Natural killer cell (primary cell): ENCODE results near the gene APOL1. TPM values are rescaled to one million over a fixed set of nuclear protein-coding genes. Genes with fewer than 3 reads are reported as not detected.
A peak's percentile ranks its signal among the peaks of the same experiment; 100 is the strongest.

ENCODE experiments used
- ATAC-seq, 3 donors: fragments of 150-1000 bp in 2 of 3; fragments of 200-7000 bp in 1 of 3; cut with Tn5 transposase; 1 replicate in 1 of 3; 2 replicates in 2 of 3; pipeline ENCODE4 v1.10.0; 2021; ENCODE audit warnings: mild to moderate bottlenecking in 2 of 3, moderate library complexity in 2 of 3
- DNase-seq, 2 donors: peaks; one replicate each; pipeline versions ENCODE4 v3.0.0 to v3.0.0-alpha.2; 2013 to 2021; ENCODE audit warnings: mixed read lengths in 1 of 2
- H3K27ac ChIP-seq: one replicate; pipeline ENCODE4 v1.5.1; 2013; ENCODE audit warnings: mild to moderate bottlenecking, low read length
- H3K27me3 ChIP-seq: one replicate; pipeline ENCODE4 v1.6.1; 2013; ENCODE audit warnings: low read length; ENCODE audit not compliant: control insufficient read depth, insufficient read depth
- H3K36me3 ChIP-seq: one replicate; pipeline ENCODE4 v1.6.1; 2013; ENCODE audit warnings: low read length; ENCODE audit not compliant: control insufficient read depth, insufficient read depth
- H3K4me1 ChIP-seq: one replicate; pipeline ENCODE4 v1.6.1; 2013; ENCODE audit warnings: low read length; ENCODE audit not compliant: control insufficient read depth, insufficient read depth
- H3K4me3 ChIP-seq: one replicate; pipeline ENCODE4 v1.5.1; 2013; ENCODE audit warnings: low read length
- H3K9me3 ChIP-seq: one replicate; pipeline ENCODE4 v1.6.1; 2013; ENCODE audit warnings: low read length; ENCODE audit not compliant: control insufficient read depth, insufficient read depth
- H3K27ac Mint-ChIP-seq, 2 donors: one replicate each; pipeline ENCODE4 v1.8.0; 2022; ENCODE audit warnings: mild to moderate bottlenecking in 2 of 2, mixed read lengths in 2 of 2, moderate library complexity in 1 of 2
- H3K27me3 Mint-ChIP-seq, 2 donors: one replicate each; pipeline ENCODE4 v1.8.0; 2022; ENCODE audit warnings: low read depth in 2 of 2, mixed read lengths in 2 of 2
- H3K36me3 Mint-ChIP-seq: one replicate; pipeline ENCODE4 v1.8.0; 2022; ENCODE audit warnings: mixed read lengths
- H3K4me1 Mint-ChIP-seq, 2 donors: one replicate each; pipeline ENCODE4 v1.8.0; 2022; ENCODE audit warnings: mixed read lengths in 2 of 2
- H3K4me3 Mint-ChIP-seq: one replicate; pipeline ENCODE4 v1.8.0; 2022; ENCODE audit warnings: mild to moderate bottlenecking, moderate library complexity, mixed read lengths
- H3K9me3 Mint-ChIP-seq, 2 donors: one replicate each; pipeline ENCODE4 v1.8.0; 2022; ENCODE audit warnings: mixed read lengths in 2 of 2
- CTCF ChIP-seq: fragments of 200-600 bp; IDR thresholded peaks from one replicate; pipeline ENCODE4 v1.8.0; 2022; ENCODE audit warnings: antibody characterized with exemption
- WGBS: methylation state at CpG from one replicate; pipeline ENCODE4 v1.1.7; 2013; ENCODE audit warnings: missing lambda C conversion rate; ENCODE audit not compliant: insufficient coverage; 5-methylcytosine and 5-hydroxymethylcytosine counted together
- intact Hi-C: fragments of 100-400 bp; cut with micrococcal nuclease; formaldehyde crosslinking; loops from one replicate; pipeline ENCODE4 v1.14.2; 2022
- total RNA-seq, 4 donors: library from RNA; stranded (reverse); fragments of 120-200 nt in 1 of 4; gene quantifications; one replicate each; pipeline versions ENCODE4 v1.2.3 to v1.2.4, GENCODE V29; 2013 to 2022

APOL1 gene
- total RNA-seq, 3 donors from 2014 or later (not counting 1 experiment from before 2014, with no cell fraction given), result 39.5 to 51.2 (median 49.6) TPM

DNA sequence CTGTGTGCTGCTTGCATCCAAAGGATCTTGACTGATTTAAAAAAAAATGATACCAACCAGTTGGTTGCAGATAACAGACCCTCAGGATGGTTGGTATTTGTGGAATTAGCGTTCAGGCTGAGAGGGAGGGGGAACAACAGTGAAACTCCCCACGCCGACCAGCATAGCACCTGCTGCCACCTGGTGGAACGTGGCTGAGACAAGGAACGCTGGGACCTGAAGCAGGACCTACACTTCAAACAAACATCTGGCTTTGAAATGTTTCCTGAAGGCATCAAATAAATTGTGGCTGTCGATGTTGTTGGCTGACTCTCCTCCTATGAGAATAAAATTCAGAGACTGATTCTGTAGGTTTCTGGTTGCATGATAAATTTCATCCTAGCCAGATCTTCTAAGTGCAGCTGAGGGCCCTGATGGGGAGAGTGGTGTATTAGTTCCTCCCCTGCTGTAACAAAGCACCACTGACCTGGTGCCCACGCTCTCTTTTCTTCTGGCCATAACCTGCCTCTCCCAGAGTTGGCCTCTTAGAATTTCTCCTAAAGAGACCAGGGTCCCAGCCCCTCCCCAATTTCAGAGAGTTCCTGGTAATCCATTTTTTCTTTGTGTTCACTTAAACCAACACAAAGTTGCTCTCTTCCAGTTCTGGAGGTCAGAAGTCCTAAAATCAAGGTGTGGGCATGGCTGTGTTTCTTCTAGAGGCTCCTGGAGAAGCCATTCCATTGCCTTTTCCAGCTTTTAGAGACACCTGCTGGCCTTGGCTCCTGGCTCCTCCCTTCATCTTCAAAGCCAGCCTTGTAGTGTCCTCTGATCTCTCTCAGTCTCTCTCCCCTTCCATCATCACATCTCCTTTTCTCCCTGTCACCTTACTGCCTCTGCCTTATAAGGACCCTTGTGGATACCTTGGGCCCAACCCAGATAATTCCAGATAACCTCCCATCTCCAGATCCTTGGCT is 30.9 kb upstream of the APOL1 start:
- H3K4me1 Mint-ChIP-seq, result peaks cover 5 to 6% of the 10 kb centered on the region in 2 donors
- TF ChIP-seq CTCF, result peak; percentile 56
- WGBS, result 12% methylated on average over 7 of the region's 7 CpGs
- ATAC-seq, result peak; percentile 75 to 95 (median 83)
- H3K27me3 Mint-ChIP-seq, result peaks cover 2 to 24% of the 10 kb centered on the region in 2 donors
- Histone ChIP-seq H3K4me3 (no peak overlapping the region), H3K36me3 (peaks cover 3% of the 10 kb centered on the region), H3K4me1 (no peaks in the 10 kb centered on the region), H3K9me3 (no peaks in the 10 kb centered on the region), H3K27ac (no peak overlapping the region), H3K27me3 (no peaks in the 10 kb centered on the region)
- DNase-seq, result peak in 1 of 2 donors; percentile 74
- H3K36me3 Mint-ChIP-seq, result no peaks in the 10 kb centered on the region
- H3K4me3 Mint-ChIP-seq, result peak overlapping the region; percentile 29
- intact Hi-C loops, result no loop called here
- H3K9me3 Mint-ChIP-seq, result no peaks in the 10 kb centered on the region
- peak overlapping the region in 1 of 2 donors; percentile 48 for H3K27ac Mint-ChIP-seq

DNA sequence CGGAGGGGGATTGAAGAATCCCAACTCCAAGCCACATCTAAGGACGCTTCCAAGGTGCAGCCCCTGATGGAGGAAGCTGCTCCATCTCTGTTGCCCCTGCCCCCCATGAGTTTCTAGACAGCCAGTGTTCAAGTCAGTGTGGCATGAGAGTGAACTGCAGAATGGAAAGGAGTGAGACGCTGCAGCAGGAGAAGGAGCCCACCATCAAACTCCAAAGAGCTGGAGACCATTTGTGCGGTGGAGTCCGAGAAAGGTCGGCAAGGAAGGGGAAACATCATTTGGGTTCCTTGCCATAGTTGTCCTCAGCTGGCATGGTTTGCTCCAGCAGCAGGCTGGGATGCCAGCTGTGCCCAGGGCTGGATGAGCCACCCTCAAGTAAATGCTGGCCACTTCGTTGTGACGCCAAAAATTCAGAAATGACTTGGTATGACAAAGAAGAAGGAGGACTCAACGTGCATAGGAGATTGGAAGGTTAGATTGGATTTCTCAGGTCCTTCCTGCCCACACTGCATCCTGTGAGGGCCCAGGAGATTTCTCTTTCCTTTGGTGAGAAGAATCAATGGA is 30.0 kb upstream of the APOL1 start:
- Mint-ChIP-seq H3K27ac (peak overlapping the region in 1 of 2 donors; percentile 19), H3K9me3 (no peaks in the 10 kb centered on the region)
- no peak for TF ChIP-seq CTCF

GRCh38 chr22:36223504-36223903 is 29.4 kb upstream of the APOL1 start:
- H3K36me3 ChIP-seq, result peaks cover 16% of the 10 kb centered on the region
- no peaks in the 10 kb centered on the region for H3K4me1 ChIP-seq
- H3K9me3 ChIP-seq, result no peaks in the 10 kb centered on the region
- Mint-ChIP-seq H3K27me3 (peaks cover 2 to 10% of the 10 kb centered on the region in 2 donors), H3K9me3 (no peaks in the 10 kb centered on the region), H3K4me3 (no peak overlapping the region), H3K36me3 (no peaks in the 10 kb centered on the region), H3K27ac (no peak overlapping the region), H3K4me1 (peaks cover 5 to 6% of the 10 kb centered on the region in 2 donors)
- H3K4me3 ChIP-seq, result no peak overlapping the region
- WGBS, result 95% methylated on average over 8 of the region's 8 CpGs
- ATAC-seq, result no peak
- H3K27ac ChIP-seq, result no peak overlapping the region
- intact Hi-C loops, result no loop called here
- no peak for TF ChIP-seq CTCF
- DNase-seq, result no peak
- no peaks in the 10 kb centered on the region for H3K27me3 ChIP-seq

More for the DNA sequence above, 30.0 kb upstream of the APOL1 start:
- Histone ChIP-seq H3K9me3 (no peaks in the 10 kb centered on the region), H3K4me3 (no peak overlapping the region), H3K27me3 (no peaks in the 10 kb centered on the region), H3K27ac (no peak overlapping the region), H3K4me1 (no peaks in the 10 kb centered on the region), H3K36me3 (peaks cover 11% of the 10 kb centered on the region)
- ATAC-seq (no peak), DNase-seq (no peak)
- no peaks in the 10 kb centered on the region for H3K36me3 Mint-ChIP-seq
- H3K4me1 Mint-ChIP-seq, result peaks cover 5 to 6% of the 10 kb centered on the region in 2 donors
- H3K27me3 Mint-ChIP-seq, result peaks cover 2 to 15% of the 10 kb centered on the region in 2 donors
- intact Hi-C loops, result no loop called here
- no peak overlapping the region for H3K4me3 Mint-ChIP-seq
- WGBS, result 92% methylated on average over 8 of the region's 9 CpGs
